Measurements from ENCODE around the gene ATP5ME. TPM values are rescaled to one million over a fixed set of nuclear protein-coding genes. Genes with fewer than 3 reads are reported as not detected.

Gene ATP5ME, protein sequence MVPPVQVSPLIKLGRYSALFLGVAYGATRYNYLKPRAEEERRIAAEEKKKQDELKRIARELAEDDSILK
- total RNA-seq = 72.5 and 106 TPM in 2 replicates

DNA sequence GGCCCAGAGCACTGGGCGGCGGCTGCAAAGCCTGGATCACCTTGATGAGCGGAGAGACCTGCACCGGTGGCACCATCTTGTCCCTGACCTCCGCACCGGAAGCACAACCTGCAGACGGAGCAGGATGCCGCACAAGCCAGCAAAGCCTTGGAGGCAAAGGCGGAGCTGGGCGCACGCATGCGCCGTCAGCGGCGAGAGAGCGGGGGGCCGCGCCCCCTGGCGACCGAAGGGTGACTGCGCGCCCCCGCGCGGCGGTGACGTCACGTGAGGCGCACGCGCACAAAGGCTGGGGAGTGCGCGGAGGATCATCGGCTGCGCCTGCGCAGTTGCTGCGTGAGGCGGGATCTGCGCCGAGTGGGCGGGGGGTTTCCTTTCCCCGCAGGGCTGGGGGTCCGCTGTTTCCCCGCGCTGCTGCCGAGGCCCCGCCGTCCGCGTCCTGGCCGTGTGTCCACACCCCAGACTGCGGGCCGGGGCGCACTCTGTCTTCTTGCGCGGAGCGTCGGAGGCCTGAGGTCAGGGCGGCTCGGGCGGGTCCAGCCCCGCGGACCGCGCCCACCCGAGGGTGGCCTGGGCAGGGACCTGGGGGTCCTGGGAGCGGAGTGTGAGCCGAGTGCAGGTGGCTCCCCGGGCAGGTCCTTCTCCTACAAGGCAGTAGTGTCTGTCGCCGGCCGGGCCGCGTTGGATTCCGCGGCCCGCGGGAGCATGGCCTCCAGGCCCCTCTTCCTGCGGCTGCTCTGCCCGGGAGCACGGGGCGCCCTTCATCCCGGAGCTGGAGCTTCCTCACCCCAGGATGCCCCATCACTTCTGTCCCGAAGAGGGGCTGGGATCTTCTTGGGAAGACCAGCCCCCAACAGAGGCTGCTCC lies at the start of gene ATP5ME, which contains the start of gene MYL5:
Gene ATP5ME, minus strand, starts transcription at position 105 of the 864 bp plus-strand sequence. Its CDS starts 29 bp downstream, at position 76.
Gene MYL5, plus strand, starts transcription at position 371 of the 864 bp plus-strand sequence. CDS start 3,485 bp downstream, outside the sequence.
- peak; percentile 94 for DNase-seq (ENCODE audit: low read depth)
- H3K4me3 ChIP-seq (ENCODE audit: low read depth, low read length) = peak within 1 kb of the TSS; percentile 84
- TF ChIP-seq, protein P1, sequence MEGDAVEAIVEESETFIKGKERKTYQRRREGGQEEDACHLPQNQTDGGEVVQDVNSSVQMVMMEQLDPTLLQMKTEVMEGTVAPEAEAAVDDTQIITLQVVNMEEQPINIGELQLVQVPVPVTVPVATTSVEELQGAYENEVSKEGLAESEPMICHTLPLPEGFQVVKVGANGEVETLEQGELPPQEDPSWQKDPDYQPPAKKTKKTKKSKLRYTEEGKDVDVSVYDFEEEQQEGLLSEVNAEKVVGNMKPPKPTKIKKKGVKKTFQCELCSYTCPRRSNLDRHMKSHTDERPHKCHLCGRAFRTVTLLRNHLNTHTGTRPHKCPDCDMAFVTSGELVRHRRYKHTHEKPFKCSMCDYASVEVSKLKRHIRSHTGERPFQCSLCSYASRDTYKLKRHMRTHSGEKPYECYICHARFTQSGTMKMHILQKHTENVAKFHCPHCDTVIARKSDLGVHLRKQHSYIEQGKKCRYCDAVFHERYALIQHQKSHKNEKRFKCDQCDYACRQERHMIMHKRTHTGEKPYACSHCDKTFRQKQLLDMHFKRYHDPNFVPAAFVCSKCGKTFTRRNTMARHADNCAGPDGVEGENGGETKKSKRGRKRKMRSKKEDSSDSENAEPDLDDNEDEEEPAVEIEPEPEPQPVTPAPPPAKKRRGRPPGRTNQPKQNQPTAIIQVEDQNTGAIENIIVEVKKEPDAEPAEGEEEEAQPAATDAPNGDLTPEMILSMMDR (IDR thresholded peaks at IDR 0.05; ENCODE audit: insufficient read depth, low read depth, low read length) = peak; percentile 95

DNA sequence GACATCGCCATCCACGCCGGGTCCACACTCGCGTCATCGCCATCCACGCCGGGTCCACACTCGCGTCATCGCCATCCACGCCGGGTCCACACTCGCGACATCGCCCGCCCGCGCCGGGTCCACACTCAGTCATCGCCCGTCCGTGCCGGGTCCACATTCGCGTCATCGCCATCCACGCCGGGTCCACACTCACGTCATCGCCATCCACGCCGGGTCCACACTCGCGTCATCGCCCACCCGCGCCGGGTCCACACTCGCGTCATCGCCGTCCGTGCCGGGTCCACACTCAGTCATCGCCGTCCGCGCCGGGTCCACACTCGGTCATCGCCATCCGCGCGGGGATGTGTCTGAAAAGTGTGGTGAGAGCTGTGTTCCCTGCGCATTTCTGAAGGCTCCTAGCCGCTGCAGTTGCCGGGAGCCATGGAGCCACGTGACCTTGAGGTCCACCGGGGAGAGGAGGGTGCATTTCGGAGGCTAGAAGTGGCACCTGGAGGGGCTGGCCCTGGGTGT lies 48.8 kb upstream of the ATP5ME start:
- TF ChIP-seq, protein P1 (IDR thresholded peaks at IDR 0.05; ENCODE audit: insufficient read depth, low read depth, low read length) = no peak
- no peak overlapping the region for H3K4me3 ChIP-seq (ENCODE audit: low read depth, low read length)
- no peak for DNase-seq (ENCODE audit: low read depth)

DNA sequence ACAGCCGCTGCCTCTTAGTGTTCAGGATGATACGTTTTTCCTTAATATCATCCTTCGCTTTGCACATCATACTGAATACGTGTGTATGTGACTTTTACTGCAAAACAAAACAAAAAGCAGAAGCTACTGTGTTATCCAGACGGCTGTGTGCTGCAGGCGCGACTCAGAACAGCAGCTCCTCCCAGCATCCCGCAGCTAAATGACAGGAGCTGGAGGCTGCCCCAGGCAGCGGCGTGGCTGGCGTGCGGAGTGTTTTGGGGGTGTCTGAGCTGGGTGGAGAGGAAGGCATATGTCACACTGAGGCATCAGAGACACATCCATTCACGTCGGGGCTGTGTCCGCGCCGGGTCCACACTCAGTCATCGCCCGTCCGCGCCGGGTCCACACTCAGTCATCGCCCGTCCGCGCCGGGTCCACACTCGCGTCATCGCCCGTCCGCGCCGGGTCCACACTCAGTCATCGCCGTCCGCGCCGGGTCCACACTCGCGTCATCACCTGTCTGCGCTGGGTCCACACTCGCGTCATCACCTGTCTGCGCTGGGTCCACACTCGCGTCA lies 48.2 kb upstream of the ATP5ME start:
- TF ChIP-seq, protein P1 (IDR thresholded peaks at IDR 0.05; ENCODE audit: insufficient read depth, low read depth, low read length) = no peak
- peak; percentile 78 for DNase-seq (ENCODE audit: low read depth)
- H3K4me3 ChIP-seq (ENCODE audit: low read depth, low read length) = no peak overlapping the region

DNA sequence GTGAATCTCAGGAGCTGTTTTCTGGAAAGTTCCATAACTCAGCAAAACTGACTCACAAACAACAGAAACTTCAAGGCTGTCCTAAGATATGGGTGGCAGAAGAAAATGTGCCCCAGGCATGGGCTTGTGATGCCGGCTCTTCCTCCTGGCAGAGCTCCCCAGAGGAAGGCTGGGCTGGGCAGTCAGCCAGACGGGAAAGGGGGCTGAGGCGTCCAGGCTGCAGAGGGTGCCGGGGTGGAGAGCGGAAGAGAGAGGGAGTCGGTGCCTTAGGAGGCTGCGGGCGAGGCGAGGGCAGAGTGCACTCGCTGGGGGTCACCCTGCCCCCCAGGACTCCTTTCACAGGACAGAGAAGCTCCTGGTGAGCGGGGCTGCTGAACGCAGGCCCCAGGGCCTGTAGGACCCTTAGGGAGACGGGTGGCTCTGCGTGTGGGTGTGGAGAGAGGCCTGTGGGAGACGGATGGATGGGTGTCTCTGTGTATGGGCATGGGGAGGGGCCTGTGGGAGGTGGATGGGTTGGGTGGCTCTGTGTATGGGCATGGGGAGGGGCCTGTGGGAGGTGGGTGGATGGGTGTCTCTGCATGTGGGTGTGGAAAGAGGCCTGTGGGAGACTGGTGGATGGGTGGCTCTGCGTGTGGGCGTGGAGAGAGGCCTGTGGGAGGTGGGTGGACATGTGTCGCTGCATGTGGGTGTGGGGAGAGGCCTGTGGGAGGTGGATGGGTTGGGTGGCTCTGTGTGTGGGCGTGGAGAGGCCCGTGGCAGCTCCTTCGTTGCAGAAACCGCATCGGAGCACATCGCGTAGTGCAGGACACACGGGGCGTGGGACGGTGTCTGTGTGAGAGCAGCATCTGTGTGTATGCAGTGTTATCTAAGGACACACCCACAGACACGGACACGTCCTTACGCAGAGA lies 47.4 kb upstream of the ATP5ME start:
- DNase-seq (ENCODE audit: low read depth) = peak; percentile 86
- TF ChIP-seq, protein P1 (IDR thresholded peaks at IDR 0.05; ENCODE audit: insufficient read depth, low read depth, low read length) = no peak
- peak overlapping the region; percentile 23 for H3K4me3 ChIP-seq (ENCODE audit: low read depth, low read length)

DNA sequence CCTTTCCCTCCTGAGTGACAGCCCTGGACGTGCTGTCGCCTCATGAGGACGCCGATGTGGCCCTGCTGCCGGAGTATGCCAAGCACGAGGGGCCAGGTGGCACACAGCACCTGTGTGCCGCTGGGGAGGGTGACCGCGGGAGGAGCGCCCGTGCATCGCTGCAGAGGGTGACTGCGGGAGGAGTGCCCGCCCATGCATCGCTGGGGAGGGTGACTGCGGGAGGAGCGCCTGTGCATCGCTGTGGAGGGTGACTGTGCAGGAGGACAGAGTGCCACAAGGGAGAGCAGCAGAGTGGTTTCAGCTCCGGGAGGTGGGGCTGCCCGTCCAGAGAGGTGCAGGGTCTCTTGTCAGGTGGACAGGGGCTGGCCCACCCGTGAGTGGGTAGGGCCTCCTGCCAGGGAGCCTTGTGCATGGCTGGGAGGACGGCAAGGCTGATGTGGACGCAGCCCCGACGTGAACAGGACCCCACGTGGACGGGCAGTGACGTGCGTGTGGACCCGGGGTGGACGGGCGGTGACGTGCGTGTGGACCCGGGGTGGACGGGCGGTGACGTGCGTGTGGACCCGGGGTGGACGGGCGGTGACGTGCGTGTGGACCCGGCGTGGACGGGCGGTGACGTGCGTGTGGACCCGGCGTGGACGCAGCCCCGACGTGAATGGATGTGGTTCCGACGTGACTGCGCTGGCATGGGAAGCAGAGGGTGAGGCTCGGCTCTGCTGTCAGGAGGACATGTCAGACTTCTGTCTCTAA lies 46.2 kb upstream of the ATP5ME start:
- DNase-seq (ENCODE audit: low read depth) = no peak
- TF ChIP-seq, protein P1 (IDR thresholded peaks at IDR 0.05; ENCODE audit: insufficient read depth, low read depth, low read length) = no peak
- H3K4me3 ChIP-seq (ENCODE audit: low read depth, low read length) = no peak overlapping the region

Measured in fibroblast of villous mesenchyme (primary cell).